Activated CD8-positive, alpha-beta memory T cell treated with anti-CD3 and anti-CD28 coated beads, Interleukin-2, amount 50 U/mL, for 24 hours (primary cell): ENCODE measurements around the gene GRK4.
A peak's percentile ranks its signal among the peaks of the same experiment; 100 is the strongest.

Source experiments
- DNase-seq: peaks from one replicate; pipeline ENCODE4 v3.0.0-alpha.2; 2020; ENCODE audit errors: extremely low read depth

GRK4 gene

DNA sequence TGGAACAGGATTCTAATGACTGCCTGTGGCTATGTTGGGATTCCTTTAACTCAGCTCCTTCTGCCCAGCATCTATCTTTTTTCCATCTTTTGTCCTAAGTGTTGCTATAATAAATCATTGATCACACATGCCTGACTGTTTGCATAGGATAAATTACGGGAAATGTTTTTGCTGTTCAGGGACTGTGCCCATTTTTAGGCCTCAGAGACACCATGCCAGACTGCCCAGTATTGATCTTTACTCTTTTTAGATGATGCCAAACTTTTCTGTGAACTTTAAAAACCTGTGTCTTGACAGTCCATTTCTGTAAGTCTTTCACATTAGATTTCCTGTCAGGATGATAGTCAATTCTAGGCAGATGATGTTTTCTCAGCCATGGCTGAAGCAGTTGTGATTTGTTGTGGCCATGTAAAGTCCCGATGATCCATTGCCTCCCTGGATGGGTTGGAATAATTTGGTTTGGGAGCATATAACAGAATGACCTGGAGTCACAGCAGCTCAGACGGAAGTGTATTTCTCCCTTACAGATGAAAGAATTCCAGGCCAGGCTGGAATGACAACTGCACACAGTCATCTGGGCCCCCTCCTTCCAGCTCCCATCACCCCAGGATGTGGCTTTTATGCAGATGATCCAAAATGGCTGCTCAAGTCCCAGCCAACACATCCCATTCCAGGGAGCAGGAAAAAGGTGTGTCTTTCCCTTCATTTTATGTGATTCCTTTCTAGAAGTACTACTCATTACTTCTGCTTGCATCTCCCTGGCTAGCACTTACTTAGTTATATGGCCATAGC, 107.5 kb downstream of the GRK4 start:
- no peak for DNase-seq

- no peak for DNase-seq
Measured at GRCh38 chr4:3071811-3072210, 108.4 kb downstream of the GRK4 start.

DNA sequence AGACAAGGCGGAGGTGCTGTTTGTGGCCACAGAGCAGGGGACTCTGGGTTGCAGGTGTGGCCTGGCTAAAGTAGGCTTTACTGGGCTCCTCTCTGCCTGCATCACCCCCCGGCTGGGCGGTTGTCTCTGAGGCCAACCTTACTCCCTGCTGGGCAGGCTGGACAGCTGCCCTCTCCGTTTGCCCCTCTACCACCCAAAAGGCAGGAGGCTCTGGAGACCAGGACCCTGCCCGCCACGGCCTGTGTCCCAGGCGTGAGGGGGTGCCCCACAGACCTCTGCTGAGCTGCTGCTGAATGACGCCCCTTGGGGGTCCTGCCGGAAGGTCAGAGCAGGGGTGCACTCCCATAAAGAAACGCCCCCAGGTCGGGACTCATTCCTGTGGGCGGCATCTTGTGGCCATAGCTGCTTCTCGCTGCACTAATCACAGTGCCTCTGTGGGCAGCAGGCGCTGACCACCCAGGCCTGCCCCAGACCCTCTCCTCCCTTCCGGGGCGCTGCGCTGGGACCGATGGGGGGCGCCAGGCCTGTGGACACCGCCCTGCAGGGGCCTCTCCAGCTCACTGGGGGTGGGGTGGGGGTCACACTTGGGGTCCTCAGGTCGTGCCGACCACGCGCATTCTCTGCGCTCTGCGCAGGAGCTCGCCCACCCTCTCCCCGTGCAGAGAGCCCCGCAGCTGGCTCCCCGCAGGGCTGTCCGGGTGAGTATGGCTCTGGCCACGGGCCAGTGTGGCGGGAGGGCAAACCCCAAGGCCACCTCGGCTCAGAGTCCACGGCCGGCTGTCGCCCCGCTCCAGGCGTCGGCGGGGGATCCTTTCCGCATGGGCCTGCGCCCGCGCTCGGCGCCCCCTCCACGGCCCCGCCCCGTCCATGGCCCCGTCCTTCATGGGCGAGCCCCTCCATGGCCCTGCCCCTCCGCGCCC, 110.0 kb downstream of the GRK4 start:
- DNase-seq = no peak

- DNase-seq = peak; percentile 89
Measured at GRCh38 chr4:3074078-3074845, 110.9 kb downstream of the GRK4 start, which contains the start of the genes HTT and HTT-AS. HTT (plus strand) TSS chr4:3074681; CDS start chr4:3074826, 145 bp downstream. HTT-AS (minus strand) TSS chr4:3074538.

DNA sequence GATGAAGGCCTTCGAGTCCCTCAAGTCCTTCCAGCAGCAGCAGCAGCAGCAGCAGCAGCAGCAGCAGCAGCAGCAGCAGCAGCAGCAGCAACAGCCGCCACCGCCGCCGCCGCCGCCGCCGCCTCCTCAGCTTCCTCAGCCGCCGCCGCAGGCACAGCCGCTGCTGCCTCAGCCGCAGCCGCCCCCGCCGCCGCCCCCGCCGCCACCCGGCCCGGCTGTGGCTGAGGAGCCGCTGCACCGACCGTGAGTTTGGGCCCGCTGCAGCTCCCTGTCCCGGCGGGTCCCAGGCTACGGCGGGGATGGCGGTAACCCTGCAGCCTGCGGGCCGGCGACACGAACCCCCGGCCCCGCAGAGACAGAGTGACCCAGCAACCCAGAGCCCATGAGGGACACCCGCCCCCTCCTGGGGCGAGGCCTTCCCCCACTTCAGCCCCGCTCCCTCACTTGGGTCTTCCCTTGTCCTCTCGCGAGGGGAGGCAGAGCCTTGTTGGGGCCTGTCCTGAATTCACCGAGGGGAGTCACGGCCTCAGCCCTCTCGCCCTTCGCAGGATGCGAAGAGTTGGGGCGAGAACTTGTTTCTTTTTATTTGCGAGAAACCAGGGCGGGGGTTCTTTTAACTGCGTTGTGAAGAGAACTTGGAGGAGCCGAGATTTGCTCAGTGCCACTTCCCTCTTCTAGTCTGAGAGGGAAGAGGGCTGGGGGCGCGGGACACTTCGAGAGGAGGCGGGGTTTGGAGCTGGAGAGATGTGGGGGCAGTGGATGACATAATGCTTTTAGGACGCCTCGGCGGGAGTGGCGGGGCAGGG, 111.7 kb downstream of the GRK4 start:
- DNase-seq = no peak

DNA sequence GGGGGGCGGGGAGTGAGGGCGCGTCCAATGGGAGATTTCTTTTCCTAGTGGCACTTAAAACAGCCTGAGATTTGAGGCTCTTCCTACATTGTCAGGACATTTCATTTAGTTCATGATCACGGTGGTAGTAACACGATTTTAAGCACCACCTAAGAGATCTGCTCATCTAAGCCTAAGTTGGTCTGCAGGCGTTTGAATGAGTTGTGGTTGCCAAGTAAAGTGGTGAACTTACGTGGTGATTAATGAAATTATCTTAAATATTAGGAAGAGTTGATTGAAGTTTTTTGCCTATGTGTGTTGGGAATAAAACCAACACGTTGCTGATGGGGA, 112.2 kb downstream of the GRK4 start:
- DNase-seq = no peak

- DNase-seq = no peak
Measured at GRCh38 chr4:3077796-3078195, 114.4 kb downstream of the GRK4 start.

- DNase-seq = no peak
Measured at GRCh38 chr4:3079694-3080123, 116.3 kb downstream of the GRK4 start.

GRCh38 chr4:3082925-3083515, 119.6 kb downstream of the GRK4 start:
- no peak for DNase-seq

GRCh38 chr4:3083732-3084131, 120.4 kb downstream of the GRK4 start:
- no peak for DNase-seq

DNA sequence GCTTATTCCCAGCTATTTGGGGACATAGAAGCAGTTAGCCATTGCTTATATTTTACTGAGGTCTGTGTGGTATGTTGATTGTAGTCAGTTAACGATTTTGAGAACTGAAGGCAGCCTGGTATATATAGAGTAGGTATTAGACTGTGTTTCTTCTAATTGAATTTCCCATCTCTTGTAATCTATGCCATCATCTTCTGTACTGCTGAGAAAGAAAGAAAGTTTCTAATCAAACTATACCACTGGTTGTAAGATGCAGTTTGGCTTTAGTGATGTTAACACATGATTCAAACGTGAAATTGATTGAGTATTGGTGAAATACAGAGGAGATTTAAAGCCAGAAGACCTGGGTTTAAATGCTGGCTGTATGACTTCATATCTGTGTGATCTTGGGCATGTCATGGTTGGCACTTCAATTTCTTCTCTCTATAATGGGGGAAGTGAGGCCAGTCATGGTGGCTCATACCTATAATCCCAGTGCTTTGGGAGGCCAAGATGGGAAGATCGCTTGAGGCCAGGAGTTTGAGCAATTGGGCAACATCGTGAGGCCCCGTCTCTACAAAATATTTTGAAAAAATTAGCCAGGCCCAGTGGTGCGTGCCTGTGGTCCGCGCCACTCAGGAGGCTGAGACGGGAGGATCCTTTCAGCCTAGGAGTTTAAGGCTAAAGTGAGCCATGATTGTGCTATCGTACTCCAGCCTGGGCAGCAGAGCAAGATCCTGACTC, 122.7 kb downstream of the GRK4 start:
- no peak for DNase-seq

GRCh38 chr4:3087115-3087797, 123.9 kb downstream of the GRK4 start:
- DNase-seq = no peak
